ENCODE results near the gene ZNF431. TPM values are rescaled to one million over a fixed set of nuclear protein-coding genes. Genes with fewer than 3 reads are reported as not detected.
A peak's percentile ranks its signal among the peaks of the same experiment; 100 is the strongest.

The ZNF431 gene
- total RNA-seq, 1 experiment from 2014 or later = 17.9 TPM

DNA sequence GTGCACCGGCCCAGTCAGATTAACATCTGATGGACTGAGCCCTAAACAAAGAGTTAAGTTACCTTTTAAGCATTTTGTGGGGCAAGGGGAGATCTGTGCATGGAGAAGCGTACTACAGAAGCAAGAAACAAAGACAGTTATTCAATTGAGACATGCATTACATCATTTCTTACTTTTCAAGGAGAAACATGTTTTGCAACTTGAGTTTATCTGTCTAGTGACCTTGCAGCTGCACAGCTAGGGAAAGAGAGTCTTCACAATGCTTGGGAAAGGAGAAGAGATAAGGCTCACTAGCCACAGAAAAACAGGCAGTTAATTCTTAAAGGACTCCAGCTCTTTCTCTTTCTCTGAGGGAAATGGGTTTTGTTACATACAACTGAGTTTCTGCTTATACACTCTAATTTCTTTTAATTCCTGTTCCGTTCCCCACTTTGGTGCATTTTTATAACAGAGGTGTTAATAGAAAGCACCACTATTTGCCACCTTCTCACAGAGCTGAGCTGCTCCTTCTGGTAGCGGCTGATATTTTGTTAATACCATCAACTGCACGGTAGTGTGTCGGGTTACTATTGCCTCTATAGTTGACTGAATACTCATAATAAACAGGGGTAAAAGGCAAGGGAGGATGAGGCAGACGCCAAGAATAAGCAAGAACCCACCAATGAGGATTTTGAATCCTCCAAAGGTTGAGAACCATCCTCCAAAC lies 55.9 kb downstream of the ZNF431 start:
- TF ChIP-seq, protein P1, sequence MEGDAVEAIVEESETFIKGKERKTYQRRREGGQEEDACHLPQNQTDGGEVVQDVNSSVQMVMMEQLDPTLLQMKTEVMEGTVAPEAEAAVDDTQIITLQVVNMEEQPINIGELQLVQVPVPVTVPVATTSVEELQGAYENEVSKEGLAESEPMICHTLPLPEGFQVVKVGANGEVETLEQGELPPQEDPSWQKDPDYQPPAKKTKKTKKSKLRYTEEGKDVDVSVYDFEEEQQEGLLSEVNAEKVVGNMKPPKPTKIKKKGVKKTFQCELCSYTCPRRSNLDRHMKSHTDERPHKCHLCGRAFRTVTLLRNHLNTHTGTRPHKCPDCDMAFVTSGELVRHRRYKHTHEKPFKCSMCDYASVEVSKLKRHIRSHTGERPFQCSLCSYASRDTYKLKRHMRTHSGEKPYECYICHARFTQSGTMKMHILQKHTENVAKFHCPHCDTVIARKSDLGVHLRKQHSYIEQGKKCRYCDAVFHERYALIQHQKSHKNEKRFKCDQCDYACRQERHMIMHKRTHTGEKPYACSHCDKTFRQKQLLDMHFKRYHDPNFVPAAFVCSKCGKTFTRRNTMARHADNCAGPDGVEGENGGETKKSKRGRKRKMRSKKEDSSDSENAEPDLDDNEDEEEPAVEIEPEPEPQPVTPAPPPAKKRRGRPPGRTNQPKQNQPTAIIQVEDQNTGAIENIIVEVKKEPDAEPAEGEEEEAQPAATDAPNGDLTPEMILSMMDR (IDR thresholded peaks at IDR 0.05; ENCODE audit: insufficient read depth in 1 of 2, low read depth in 1 of 2, low read length in 1 of 2, severe bottlenecking in 1 of 2, unreplicated experiment in 1 of 2) = no peak
- H3K27me3 ChIP-seq (replicated peaks; ENCODE audit: control insufficient read depth, insufficient read depth, low read length) = no peaks in the 10 kb centered on the region
- H3K27ac Mint-ChIP-seq (ENCODE audit: unreplicated experiment) = no peak overlapping the region
- H3K4me1 ChIP-seq = no peaks in the 10 kb centered on the region
- intact Hi-C loops (cut with micrococcal nuclease; ENCODE audit: unreplicated experiment) = no loop called here
- BruUV-seq (replicated peaks) = no TSS peak
- H3K9me3 ChIP-seq = no peaks in the 10 kb centered on the region
- H3K36me3 ChIP-seq (ENCODE audit: control insufficient read depth, insufficient read depth, low read length) = no peaks in the 10 kb centered on the region
- peaks cover 6% of the 10 kb centered on the region for H3K4me1 Mint-ChIP-seq (ENCODE audit: low read depth, unreplicated experiment)
- CTCF ChIA-PET = no interaction called here
- POLR2A ChIA-PET = no interaction called here
- H3K27me3 Mint-ChIP-seq (ENCODE audit: insufficient read depth, unreplicated experiment) = no peaks in the 10 kb centered on the region
- no peaks in the 10 kb centered on the region for H3K36me3 Mint-ChIP-seq (ENCODE audit: insufficient read depth, unreplicated experiment)
- no peak for DNase-seq
- H3K9me3 Mint-ChIP-seq (ENCODE audit: unreplicated experiment) = no peaks in the 10 kb centered on the region
- no peak overlapping the region for H3K4me3 Mint-ChIP-seq (ENCODE audit: unreplicated experiment)
- no peak overlapping the region for H3K4me3 ChIP-seq (ENCODE audit: low read depth, low read length)

DNA sequence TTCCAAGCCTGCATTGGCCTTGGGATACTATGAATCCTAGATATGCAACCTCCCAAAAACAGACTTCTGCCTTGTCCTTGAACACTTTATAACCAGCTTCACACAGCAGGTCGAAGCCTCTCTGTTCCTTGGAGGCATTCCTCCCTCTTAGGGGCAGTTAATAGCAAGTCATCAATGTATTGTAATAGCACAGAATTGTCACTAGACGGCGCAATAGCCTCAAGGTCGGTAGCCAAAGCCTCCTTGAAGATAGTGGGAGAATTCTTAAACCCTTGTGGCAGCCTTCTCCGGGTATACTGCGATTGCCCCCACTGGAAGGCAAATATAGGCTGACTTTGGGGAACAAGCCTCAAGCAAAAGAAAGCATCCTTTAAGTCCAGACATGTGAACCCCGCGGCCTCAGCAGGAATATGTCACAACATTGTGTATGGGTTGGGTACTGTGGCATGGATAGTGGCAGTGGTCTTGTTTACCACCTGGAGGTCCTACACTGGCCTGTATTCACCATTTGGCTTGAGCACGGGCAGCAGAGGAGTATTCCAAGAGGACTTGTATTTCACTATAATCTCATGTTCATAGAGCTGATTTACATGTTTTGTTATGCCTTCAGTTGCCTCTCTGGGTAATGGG lies 61.1 kb downstream of the ZNF431 start:
- Mint-ChIP-seq H3K27ac (ENCODE audit: unreplicated experiment) (no peak overlapping the region), H3K27me3 (ENCODE audit: insufficient read depth, unreplicated experiment) (no peaks in the 10 kb centered on the region), H3K4me1 (ENCODE audit: low read depth, unreplicated experiment) (no peaks in the 10 kb centered on the region), H3K9me3 (ENCODE audit: unreplicated experiment) (peaks cover 30% of the 10 kb centered on the region), H3K36me3 (ENCODE audit: insufficient read depth, unreplicated experiment) (no peaks in the 10 kb centered on the region), H3K4me3 (ENCODE audit: unreplicated experiment) (no peak overlapping the region)
- intact Hi-C loops (cut with micrococcal nuclease; ENCODE audit: unreplicated experiment) = loop anchor here (5.0 kb wide), 1 partner anchor 54 kb away; no protein-coding TSS in a partner anchor
- ChIA-PET CTCF (no interaction called here), POLR2A (no interaction called here)
- H3K9me3 ChIP-seq = peaks cover 8% of the 10 kb centered on the region; the same call in 1 of the 2 replicates
- H3K4me1 ChIP-seq = no peaks in the 10 kb centered on the region
- no peak for DNase-seq
- TF ChIP-seq, protein P1 (IDR thresholded peaks at IDR 0.05; ENCODE audit: insufficient read depth in 1 of 2, low read depth in 1 of 2, low read length in 1 of 2, severe bottlenecking in 1 of 2, unreplicated experiment in 1 of 2) = peak in 1 of 2 experiments; percentile 32
- no TSS peak for BruUV-seq (replicated peaks)
- H3K27me3 ChIP-seq (replicated peaks; ENCODE audit: control insufficient read depth, insufficient read depth, low read length) = no peaks in the 10 kb centered on the region
- H3K36me3 ChIP-seq (ENCODE audit: control insufficient read depth, insufficient read depth, low read length) = no peaks in the 10 kb centered on the region
- no peak overlapping the region for H3K4me3 ChIP-seq (ENCODE audit: low read depth, low read length)

DNA sequence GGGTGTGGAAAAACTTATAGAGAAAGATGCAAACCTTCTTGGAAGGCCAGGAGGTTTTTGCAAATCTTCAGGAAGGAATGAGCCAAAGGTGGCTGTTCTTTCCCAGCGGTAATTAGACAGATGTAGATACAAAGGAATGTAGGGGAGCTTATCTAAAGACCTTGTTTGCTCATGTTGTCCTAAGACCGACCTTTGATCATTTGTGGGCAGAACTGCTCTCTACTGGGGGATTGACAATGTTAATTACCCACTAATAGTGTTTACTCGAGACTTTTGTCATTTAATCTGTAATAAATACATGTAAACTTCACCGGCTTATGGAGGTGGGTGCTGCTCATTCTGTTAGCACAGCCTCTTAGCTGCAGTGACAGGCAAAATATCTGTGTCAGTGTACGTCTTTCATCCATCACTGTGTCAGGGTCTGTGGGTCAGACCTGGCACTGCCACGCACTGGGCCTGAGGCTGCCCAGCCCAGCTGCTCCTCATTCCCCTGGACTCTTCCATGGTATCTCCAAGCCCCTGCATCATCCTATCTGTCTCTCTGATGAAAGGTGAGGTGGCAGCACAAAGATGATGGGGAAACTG lies 68.3 kb downstream of the ZNF431 start:
- TF ChIP-seq, protein P1 (IDR thresholded peaks at IDR 0.05; ENCODE audit: insufficient read depth in 1 of 2, low read depth in 1 of 2, low read length in 1 of 2, severe bottlenecking in 1 of 2, unreplicated experiment in 1 of 2) = no peak
- BruUV-seq (replicated peaks) = no TSS peak
- Mint-ChIP-seq H3K9me3 (ENCODE audit: unreplicated experiment) (peaks cover 24% of the 10 kb centered on the region), H3K27me3 (ENCODE audit: insufficient read depth, unreplicated experiment) (no peaks in the 10 kb centered on the region), H3K27ac (ENCODE audit: unreplicated experiment) (no peak overlapping the region), H3K4me1 (ENCODE audit: low read depth, unreplicated experiment) (peaks cover 6% of the 10 kb centered on the region), H3K36me3 (ENCODE audit: insufficient read depth, unreplicated experiment) (peaks cover 10% of the 10 kb centered on the region), H3K4me3 (ENCODE audit: unreplicated experiment) (no peak overlapping the region)
- Histone ChIP-seq H3K4me3 (ENCODE audit: low read depth, low read length) (no peak overlapping the region), H3K27me3 (replicated peaks; ENCODE audit: control insufficient read depth, insufficient read depth, low read length) (no peaks in the 10 kb centered on the region), H3K36me3 (ENCODE audit: control insufficient read depth, insufficient read depth, low read length) (no peaks in the 10 kb centered on the region), H3K9me3 (peaks cover 33% of the 10 kb centered on the region), H3K4me1 (peaks cover 17% of the 10 kb centered on the region)
- CTCF ChIA-PET = no interaction called here
- DNase-seq = peak; percentile 59 to 71
- intact Hi-C loops (cut with micrococcal nuclease; ENCODE audit: unreplicated experiment) = no loop called here
- POLR2A ChIA-PET = interaction anchor here (1.0 kb wide), 1 partner anchor 190 kb away, joined by 3 read pairs; the partner anchor contains the start of gene ZNF430

All from Caco-2 (cell line).